ENCODE measurements around the gene TMEM255B. TPM values are rescaled to one million over a fixed set of nuclear protein-coding genes. Genes with fewer than 3 reads are reported as not detected.

TMEM255B gene
- total RNA-seq, 1 experiment from 2014 or later, result 26.3 TPM

DNA sequence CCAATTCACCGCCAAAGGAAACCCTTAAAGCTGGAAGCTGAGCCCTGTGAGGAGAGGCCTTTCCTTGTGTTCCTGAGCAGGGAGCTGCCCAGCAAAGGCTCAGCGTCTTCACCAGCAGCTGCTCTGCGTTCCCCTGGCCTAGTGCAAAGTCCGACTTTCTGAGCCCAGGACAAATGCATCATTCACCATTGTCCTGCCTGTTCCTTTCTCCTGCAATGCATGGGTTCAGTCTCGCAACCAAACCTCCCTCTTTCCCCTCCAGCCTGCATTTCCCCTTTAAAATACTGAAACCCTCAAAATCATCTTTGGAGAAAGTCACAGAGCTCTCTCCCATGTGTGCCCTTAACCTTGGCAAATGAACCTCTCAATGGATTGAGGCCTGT lies 12.9 kb upstream of the TMEM255B start:
- in situ Hi-C loops (cut with HindIII; ENCODE audit: low pct_unique_long_range_greater_than_20kb, low sequenced_read_pairs) (no loop called here), intact Hi-C loops (cut with micrococcal nuclease; ENCODE audit: unreplicated experiment) (no loop called here)
- ATAC-seq, result 0 out of 2 replicates have a peak, but pooled peaks have one; percentile 42
- DNase-seq (ENCODE audit: low read depth, low spot score), result no peak
- POLR2A ChIA-PET, result no interaction called here
- no peaks in the 10 kb centered on the region for H3K9me3 ChIP-seq (ENCODE audit: control insufficient read depth, insufficient read depth, low read depth, low read length)
- H3K4me1 ChIP-seq (ENCODE audit: control insufficient read depth, insufficient read depth, low read length), result no peaks in the 10 kb centered on the region
- no peaks in the 10 kb centered on the region for H3K27me3 ChIP-seq (ENCODE audit: control insufficient read depth, insufficient read depth, low read length)
- TF ChIP-seq, protein P1, sequence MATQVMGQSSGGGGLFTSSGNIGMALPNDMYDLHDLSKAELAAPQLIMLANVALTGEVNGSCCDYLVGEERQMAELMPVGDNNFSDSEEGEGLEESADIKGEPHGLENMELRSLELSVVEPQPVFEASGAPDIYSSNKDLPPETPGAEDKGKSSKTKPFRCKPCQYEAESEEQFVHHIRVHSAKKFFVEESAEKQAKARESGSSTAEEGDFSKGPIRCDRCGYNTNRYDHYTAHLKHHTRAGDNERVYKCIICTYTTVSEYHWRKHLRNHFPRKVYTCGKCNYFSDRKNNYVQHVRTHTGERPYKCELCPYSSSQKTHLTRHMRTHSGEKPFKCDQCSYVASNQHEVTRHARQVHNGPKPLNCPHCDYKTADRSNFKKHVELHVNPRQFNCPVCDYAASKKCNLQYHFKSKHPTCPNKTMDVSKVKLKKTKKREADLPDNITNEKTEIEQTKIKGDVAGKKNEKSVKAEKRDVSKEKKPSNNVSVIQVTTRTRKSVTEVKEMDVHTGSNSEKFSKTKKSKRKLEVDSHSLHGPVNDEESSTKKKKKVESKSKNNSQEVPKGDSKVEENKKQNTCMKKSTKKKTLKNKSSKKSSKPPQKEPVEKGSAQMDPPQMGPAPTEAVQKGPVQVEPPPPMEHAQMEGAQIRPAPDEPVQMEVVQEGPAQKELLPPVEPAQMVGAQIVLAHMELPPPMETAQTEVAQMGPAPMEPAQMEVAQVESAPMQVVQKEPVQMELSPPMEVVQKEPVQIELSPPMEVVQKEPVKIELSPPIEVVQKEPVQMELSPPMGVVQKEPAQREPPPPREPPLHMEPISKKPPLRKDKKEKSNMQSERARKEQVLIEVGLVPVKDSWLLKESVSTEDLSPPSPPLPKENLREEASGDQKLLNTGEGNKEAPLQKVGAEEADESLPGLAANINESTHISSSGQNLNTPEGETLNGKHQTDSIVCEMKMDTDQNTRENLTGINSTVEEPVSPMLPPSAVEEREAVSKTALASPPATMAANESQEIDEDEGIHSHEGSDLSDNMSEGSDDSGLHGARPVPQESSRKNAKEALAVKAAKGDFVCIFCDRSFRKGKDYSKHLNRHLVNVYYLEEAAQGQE (IDR thresholded peaks at IDR 0.05; ENCODE audit: insufficient read depth in 1 of 2, low read depth in 2 of 2, low read length in 1 of 2), result no peak
- TF ChIP-seq TCF7L2 (IDR thresholded peaks at IDR 0.05; ENCODE audit: low read depth, low read length) (no peak), POLR2AphosphoS5 (IDR thresholded peaks at IDR 0.05; ENCODE audit: low read depth, low read length) (no peak), SIN3A (IDR thresholded peaks at IDR 0.05; ENCODE audit: borderline replicate concordance, insufficient read depth, low read depth, low read length) (no peak)
- TF ChIP-seq, protein P2, sequence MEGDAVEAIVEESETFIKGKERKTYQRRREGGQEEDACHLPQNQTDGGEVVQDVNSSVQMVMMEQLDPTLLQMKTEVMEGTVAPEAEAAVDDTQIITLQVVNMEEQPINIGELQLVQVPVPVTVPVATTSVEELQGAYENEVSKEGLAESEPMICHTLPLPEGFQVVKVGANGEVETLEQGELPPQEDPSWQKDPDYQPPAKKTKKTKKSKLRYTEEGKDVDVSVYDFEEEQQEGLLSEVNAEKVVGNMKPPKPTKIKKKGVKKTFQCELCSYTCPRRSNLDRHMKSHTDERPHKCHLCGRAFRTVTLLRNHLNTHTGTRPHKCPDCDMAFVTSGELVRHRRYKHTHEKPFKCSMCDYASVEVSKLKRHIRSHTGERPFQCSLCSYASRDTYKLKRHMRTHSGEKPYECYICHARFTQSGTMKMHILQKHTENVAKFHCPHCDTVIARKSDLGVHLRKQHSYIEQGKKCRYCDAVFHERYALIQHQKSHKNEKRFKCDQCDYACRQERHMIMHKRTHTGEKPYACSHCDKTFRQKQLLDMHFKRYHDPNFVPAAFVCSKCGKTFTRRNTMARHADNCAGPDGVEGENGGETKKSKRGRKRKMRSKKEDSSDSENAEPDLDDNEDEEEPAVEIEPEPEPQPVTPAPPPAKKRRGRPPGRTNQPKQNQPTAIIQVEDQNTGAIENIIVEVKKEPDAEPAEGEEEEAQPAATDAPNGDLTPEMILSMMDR (IDR thresholded peaks at IDR 0.05), result no peak
- BruUV-seq (replicated peaks), result no TSS peak
- CTCF ChIA-PET, result no interaction called here
- no peak overlapping the region for H3K4me3 ChIP-seq (ENCODE audit: low read depth in 2 of 2, low read length in 2 of 2)
- H3K27ac ChIP-seq (ENCODE audit: low read length), result no peak overlapping the region
- no peaks in the 10 kb centered on the region for H3K36me3 ChIP-seq (ENCODE audit: control insufficient read depth, insufficient read depth, low read length)

DNA sequence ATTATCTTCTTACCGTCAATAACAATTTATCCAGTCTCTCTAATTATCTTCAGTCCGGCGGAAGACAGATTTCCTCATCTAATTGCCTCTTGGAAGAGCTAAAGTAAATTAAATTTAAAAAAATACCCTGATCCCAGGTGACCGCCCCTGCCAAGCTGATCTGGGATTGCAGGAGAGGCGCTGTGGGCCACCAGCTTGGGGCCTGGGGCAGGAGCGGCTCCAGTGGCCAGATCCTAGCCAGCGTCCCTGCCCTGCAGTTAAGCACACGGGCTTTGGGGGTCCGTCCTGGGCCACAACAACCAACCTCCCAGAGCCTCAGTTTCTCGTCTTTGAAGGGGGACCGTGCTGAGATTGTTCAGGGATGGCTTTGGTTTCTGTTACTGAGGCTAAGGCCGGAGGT lies 12.4 kb upstream of the TMEM255B start:
- ChIA-PET CTCF (no interaction called here), POLR2A (no interaction called here)
- DNase-seq (ENCODE audit: low read depth, low spot score) (no peak), ATAC-seq (no peak)
- no peaks in the 10 kb centered on the region for H3K27me3 ChIP-seq (ENCODE audit: control insufficient read depth, insufficient read depth, low read length)
- no peaks in the 10 kb centered on the region for H3K9me3 ChIP-seq (ENCODE audit: control insufficient read depth, insufficient read depth, low read depth, low read length)
- H3K4me3 ChIP-seq (ENCODE audit: low read depth in 2 of 2, low read length in 2 of 2), result no peak overlapping the region
- in situ Hi-C loops (cut with HindIII; ENCODE audit: low pct_unique_long_range_greater_than_20kb, low sequenced_read_pairs) (no loop called here), intact Hi-C loops (cut with micrococcal nuclease; ENCODE audit: unreplicated experiment) (no loop called here)
- TF ChIP-seq TCF7L2 (IDR thresholded peaks at IDR 0.05; ENCODE audit: low read depth, low read length) (no peak), POLR2AphosphoS5 (IDR thresholded peaks at IDR 0.05; ENCODE audit: low read depth, low read length) (no peak), SIN3A (IDR thresholded peaks at IDR 0.05; ENCODE audit: borderline replicate concordance, insufficient read depth, low read depth, low read length) (no peak)
- TF ChIP-seq, protein P2 (IDR thresholded peaks at IDR 0.05), result no peak
- TF ChIP-seq, protein P1 (IDR thresholded peaks at IDR 0.05; ENCODE audit: insufficient read depth in 1 of 2, low read depth in 2 of 2, low read length in 1 of 2), result no peak
- H3K27ac ChIP-seq (ENCODE audit: low read length), result no peak overlapping the region
- no peaks in the 10 kb centered on the region for H3K36me3 ChIP-seq (ENCODE audit: control insufficient read depth, insufficient read depth, low read length)
- no TSS peak for BruUV-seq (replicated peaks)
- H3K4me1 ChIP-seq (ENCODE audit: control insufficient read depth, insufficient read depth, low read length), result no peaks in the 10 kb centered on the region

Data from Panc1 (cell line).